ENCODE data around the gene FGFRL1.

FGFRL1 gene

GRCh38 chr4:968221-968620 is 43.2 kb upstream of the FGFRL1 start:
- TF ChIP-seq NFIC (IDR thresholded peaks at IDR 0.05) = no peak
- TF ChIP-seq ZBTB7A (IDR thresholded peaks at IDR 0.05; ENCODE audit: low read depth) = no peak
- TF ChIP-seq USF1 (IDR thresholded peaks at IDR 0.05) = no peak
- TF ChIP-seq CEBPB (IDR thresholded peaks at IDR 0.05) = no peak
- no peak for TF ChIP-seq TCF12 (IDR thresholded peaks at IDR 0.05; ENCODE audit: low read depth)
- no peak for TF ChIP-seq REST (IDR thresholded peaks at IDR 0.05; ENCODE audit: low read depth)
- TF ChIP-seq TAF1 (IDR thresholded peaks at IDR 0.05; ENCODE audit: low read depth) = no peak
- TF ChIP-seq EGR1 (IDR thresholded peaks at IDR 0.05) = no peak
- no peak for TF ChIP-seq TEAD4 (IDR thresholded peaks at IDR 0.05)
- TF ChIP-seq, protein P1, sequence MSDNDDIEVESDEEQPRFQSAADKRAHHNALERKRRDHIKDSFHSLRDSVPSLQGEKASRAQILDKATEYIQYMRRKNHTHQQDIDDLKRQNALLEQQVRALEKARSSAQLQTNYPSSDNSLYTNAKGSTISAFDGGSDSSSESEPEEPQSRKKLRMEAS (IDR thresholded peaks at IDR 0.05) = no peak
- TF ChIP-seq RAD21 (IDR thresholded peaks at IDR 0.05; ENCODE audit: low read depth) = no peak
- no peak for TF ChIP-seq CREB1 (IDR thresholded peaks at IDR 0.05; ENCODE audit: low read depth)
- TF ChIP-seq EP300 (IDR thresholded peaks at IDR 0.05; ENCODE audit: borderline replicate concordance) = no peak
- TF ChIP-seq FOXM1 (IDR thresholded peaks at IDR 0.05; ENCODE audit: borderline replicate concordance, low read depth) = no peak
- TF ChIP-seq YY1 (IDR thresholded peaks at IDR 0.05; ENCODE audit: low read depth) = no peak

- TF ChIP-seq CREB1 (IDR thresholded peaks at IDR 0.05; ENCODE audit: low read depth) (no peak), REST (IDR thresholded peaks at IDR 0.05; ENCODE audit: low read depth) (no peak), EP300 (IDR thresholded peaks at IDR 0.05; ENCODE audit: borderline replicate concordance) (no peak), EGR1 (IDR thresholded peaks at IDR 0.05) (no peak), TEAD4 (IDR thresholded peaks at IDR 0.05) (no peak), FOXM1 (IDR thresholded peaks at IDR 0.05; ENCODE audit: borderline replicate concordance, low read depth) (no peak)
Measured at GRCh38 chr4:968621-969394, 42.6 kb upstream of the FGFRL1 start.

DNA sequence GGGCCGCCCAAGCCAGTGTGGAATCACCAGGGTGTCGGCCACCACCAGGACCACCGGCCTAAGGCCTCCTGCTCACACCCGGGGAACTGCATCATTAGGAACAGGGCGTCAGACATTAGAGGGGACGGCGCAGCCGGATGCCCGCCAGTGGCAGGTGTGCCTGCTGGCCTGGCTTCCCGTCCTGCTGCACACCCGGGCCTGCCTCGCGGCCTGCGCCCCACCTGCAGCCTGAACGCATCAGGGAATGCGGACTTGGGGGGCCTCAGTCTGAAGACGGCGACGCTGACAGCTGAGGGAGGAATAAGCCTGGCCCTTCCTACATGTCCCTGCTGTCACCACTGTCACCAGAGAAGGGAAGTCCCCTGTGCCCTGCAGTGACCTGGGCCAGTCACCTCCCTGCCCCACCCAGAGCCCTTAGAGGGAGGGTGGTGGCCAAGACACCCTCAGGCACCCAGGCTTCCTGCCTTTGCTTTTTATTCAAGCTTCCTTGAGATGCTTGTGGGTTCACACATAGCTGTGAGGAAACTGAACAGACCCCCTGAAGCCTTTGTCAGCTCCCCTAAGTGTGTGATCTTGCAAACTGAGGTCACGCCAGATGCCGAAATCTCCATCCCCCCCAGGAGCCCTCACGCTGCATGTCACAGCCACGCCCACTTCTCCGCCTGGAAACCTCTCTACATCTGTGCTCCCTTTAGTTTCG is 41.2 kb upstream of the FGFRL1 start:
- TF ChIP-seq TAF1 (IDR thresholded peaks at IDR 0.05; ENCODE audit: low read depth) = no peak
- TF ChIP-seq TEAD4 (IDR thresholded peaks at IDR 0.05) = no peak
- TF ChIP-seq NFIC (IDR thresholded peaks at IDR 0.05) = no peak

GRCh38 chr4:970854-971520 is 40.4 kb upstream of the FGFRL1 start:
- TF ChIP-seq TAF1 (IDR thresholded peaks at IDR 0.05; ENCODE audit: low read depth) (no peak), USF1 (IDR thresholded peaks at IDR 0.05) (no peak), FOXM1 (IDR thresholded peaks at IDR 0.05; ENCODE audit: borderline replicate concordance, low read depth) (no peak), CREB1 (IDR thresholded peaks at IDR 0.05; ENCODE audit: low read depth) (no peak), RAD21 (IDR thresholded peaks at IDR 0.05; ENCODE audit: low read depth) (no peak), EP300 (IDR thresholded peaks at IDR 0.05; ENCODE audit: borderline replicate concordance) (no peak), YY1 (IDR thresholded peaks at IDR 0.05; ENCODE audit: low read depth) (no peak), REST (IDR thresholded peaks at IDR 0.05; ENCODE audit: low read depth) (no peak)
- TF ChIP-seq, protein P1 (IDR thresholded peaks at IDR 0.05) = no peak
